DOHH2 (cell line): Measurements from ENCODE around the gene CD164.

ENCODE experiments used
- EZH2phosphoT487 ChIP-seq: fragments of 200-600 bp; sonication (generic); IDR thresholded peaks from 2 replicates; pipeline ENCODE4 v1.6.1; 2017; ENCODE audit warnings: borderline replicate concordance, mild to moderate bottlenecking, antibody characterized with exemption, low read length, moderate library complexity, mixed read lengths
- TF ChIP-seq, protein P1 (sequence below): fragments of 200-600 bp; sonication (generic); IDR thresholded peaks from one replicate; pipeline ENCODE4 v1.5.1; 2014; ENCODE audit warnings: antibody characterized with exemption, mild to moderate bottlenecking, low read depth, low read length; ENCODE audit not compliant: poor library complexity, severe bottlenecking

DNA sequence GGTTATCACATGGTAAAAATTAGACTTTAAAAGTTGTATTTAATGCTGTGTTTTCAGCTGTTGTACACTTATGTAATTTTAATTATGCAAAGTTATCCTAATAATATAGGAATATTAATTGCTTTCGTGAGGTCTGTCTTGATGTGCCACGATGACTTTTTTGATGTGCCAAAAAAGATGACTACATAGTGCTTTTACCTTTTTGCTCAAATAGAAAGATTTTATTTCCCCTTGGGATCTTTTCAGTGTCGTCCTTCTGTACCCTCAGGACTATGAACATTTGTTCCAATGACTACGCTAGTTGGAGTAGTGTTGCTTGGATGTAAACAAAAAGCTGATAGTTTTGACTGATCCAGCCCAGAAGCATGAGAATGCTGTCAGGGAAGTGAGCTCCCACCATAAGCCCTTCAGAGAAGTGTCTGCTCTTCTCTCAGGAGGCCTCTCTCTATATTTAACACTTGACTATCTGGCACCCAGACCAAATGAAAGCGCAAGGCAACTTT, 1.2 kb upstream of the CD164 start:
- TF ChIP-seq, protein P1, sequence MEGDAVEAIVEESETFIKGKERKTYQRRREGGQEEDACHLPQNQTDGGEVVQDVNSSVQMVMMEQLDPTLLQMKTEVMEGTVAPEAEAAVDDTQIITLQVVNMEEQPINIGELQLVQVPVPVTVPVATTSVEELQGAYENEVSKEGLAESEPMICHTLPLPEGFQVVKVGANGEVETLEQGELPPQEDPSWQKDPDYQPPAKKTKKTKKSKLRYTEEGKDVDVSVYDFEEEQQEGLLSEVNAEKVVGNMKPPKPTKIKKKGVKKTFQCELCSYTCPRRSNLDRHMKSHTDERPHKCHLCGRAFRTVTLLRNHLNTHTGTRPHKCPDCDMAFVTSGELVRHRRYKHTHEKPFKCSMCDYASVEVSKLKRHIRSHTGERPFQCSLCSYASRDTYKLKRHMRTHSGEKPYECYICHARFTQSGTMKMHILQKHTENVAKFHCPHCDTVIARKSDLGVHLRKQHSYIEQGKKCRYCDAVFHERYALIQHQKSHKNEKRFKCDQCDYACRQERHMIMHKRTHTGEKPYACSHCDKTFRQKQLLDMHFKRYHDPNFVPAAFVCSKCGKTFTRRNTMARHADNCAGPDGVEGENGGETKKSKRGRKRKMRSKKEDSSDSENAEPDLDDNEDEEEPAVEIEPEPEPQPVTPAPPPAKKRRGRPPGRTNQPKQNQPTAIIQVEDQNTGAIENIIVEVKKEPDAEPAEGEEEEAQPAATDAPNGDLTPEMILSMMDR = no peak
- no peak for TF ChIP-seq EZH2phosphoT487
